GM18867 (cell line): ENCODE results near the gene PTMA.
"Not testable (repeated sequence)": the region's sequence is repeated elsewhere in the genome, so short reads cannot be mapped to it uniquely, and the experiment has no call there.

Source experiments
- ATAC-seq: cut with Tn5 transposase; IDR thresholded peaks from one replicate; pipeline ENCODE4 v1.9.1; 2021; ENCODE audit warnings: mild to moderate bottlenecking, moderate library complexity; ENCODE audit not compliant: unreplicated experiment

Gene PTMA

DNA sequence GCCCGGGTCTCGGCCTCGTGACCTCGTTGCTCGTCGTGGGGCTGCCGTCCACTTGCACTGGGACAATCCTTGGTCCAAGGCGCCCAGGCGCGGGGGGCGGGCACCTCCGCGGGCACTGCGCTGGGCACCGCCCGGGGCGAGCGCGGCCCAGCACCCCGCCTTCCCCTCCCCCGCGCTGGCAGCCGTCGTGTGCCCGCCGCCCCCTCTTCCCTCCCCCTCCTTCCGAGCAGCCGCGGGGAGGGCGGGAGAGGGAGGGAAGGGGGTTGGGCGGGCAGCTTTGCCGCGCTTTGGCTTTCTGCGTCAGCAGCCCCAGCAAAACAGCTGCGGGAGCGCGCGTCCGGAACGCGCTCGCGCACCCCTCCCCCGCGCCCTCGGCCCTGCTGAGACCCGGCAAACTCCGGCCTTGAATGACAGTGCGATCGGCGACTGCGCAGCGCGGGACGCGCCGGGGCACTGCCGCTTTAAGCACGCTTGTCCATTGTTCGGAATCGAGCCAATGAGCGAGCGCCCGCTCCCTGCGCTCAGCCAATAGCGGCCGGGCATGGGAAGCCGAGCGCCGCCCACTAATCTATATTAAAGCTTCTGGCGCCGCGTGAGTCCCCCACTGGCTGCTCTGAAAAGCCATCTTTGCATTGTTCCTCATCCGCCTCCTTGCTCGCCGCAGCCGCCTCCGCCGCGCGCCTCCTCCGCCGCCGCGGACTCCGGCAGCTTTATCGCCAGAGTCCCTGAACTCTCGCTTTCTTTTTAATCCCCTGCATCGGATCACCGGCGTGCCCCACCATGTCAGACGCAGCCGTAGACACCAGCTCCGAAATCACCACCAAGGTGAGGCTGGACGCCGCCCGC is at the start of gene PTMA:
Gene PTMA, plus strand, starts transcription at position 599 of the 846 bp plus-strand sequence. Its CDS starts 182 bp downstream, at position 781.
- ATAC-seq: peak; percentile 63

GRCh38 chr2:231660073-231660472 is 48.3 kb upstream of the PTMA start:
- not testable (repeated sequence) for ATAC-seq

DNA sequence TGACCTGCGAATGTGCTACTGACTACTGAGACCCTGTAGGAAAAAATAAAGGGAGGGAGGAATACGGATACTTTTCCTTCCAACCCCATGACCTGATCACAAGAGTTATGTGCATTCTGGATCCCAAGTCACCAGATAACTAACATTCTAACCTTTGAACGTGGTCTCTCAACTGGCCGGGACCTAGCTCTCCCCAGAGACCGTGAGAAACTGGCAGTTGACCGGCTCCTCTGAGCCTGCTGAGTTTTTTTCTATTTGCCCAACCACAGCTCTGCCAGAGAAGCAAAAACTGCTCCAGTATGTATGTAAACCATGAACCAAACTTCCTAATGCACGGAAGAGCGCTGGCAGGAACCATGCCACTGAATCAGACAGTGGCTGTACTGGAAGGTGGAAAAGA is 47.5 kb upstream of the PTMA start:
- no peak for ATAC-seq

DNA sequence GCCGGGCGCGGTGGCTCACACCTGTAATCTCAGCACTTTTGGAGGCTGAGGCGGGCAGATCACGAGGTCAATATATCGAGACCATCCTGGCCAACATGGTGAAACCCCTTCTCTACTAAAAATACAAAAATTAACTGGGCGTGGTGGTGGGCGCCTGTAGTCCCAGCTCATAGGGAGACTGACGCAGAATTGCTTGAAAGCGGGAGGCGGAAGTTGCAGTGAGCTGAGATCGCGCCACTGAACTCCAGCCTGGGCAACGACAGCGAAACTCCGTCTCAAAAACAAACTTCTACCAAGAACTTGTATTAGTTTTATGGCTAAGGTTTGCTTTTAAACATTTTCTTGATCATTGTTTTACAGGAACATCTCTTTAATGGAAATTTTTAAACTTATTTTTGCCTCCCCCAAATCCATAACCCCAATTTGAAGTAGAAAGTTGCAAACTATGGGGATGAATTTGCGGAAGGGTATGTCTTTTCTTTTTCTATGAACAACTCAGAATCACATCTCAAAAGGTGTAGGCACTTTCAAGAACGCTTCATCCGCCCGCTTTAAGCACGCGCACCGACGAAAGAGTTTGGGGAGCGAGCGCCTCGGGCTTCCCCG is 46.8 kb upstream of the PTMA start:
- ATAC-seq: no peak

- ATAC-seq: peak; percentile 76
These were observed 46.1 kb upstream of the PTMA start for GRCh38 chr2:231662028-231662810.

- no peak for ATAC-seq
These were observed 45.4 kb upstream of the PTMA start for GRCh38 chr2:231662811-231663457.

DNA sequence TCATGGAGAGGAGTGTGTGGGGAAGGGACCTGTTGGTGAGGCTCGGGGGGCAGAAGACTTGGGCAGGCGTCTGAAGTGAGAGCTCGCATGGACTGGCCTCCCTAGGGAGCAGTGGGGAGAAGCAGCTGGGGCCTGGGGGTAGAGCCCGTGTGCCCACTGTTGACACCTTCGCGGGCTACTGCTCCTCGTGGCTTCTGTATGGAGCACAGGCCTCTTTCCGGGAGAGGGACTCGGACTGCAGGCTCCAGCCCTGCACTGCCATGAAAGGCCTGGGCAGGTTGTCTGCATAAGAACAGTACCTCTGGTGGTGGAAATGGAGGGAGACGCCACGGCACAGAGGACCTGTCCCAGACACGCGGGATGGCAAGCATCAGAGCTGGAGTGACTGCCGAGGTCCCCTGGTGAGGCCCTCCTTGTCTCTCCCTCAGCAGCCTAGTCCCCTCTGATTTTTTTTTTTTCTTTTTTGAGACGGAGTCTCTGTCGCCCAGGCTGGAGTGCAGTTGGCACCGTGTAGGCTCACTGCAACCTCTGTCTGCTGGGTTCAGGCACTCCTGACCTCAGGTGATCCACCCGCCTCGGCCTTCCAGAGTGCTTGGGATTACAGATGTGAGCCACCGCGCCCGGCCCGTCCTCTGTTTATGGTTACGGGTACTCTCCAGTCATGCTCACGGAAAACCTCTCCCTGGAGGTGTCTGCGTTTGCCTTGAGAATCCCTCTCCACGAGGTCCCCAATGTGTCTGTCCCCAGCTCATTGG is 44.7 kb upstream of the PTMA start:
- no peak for ATAC-seq

GRCh38 chr2:231664727-231665126 is 43.6 kb upstream of the PTMA start:
- ATAC-seq: no peak

GRCh38 chr2:231665245-231666170 is 42.8 kb upstream of the PTMA start:
- no peak for ATAC-seq

DNA sequence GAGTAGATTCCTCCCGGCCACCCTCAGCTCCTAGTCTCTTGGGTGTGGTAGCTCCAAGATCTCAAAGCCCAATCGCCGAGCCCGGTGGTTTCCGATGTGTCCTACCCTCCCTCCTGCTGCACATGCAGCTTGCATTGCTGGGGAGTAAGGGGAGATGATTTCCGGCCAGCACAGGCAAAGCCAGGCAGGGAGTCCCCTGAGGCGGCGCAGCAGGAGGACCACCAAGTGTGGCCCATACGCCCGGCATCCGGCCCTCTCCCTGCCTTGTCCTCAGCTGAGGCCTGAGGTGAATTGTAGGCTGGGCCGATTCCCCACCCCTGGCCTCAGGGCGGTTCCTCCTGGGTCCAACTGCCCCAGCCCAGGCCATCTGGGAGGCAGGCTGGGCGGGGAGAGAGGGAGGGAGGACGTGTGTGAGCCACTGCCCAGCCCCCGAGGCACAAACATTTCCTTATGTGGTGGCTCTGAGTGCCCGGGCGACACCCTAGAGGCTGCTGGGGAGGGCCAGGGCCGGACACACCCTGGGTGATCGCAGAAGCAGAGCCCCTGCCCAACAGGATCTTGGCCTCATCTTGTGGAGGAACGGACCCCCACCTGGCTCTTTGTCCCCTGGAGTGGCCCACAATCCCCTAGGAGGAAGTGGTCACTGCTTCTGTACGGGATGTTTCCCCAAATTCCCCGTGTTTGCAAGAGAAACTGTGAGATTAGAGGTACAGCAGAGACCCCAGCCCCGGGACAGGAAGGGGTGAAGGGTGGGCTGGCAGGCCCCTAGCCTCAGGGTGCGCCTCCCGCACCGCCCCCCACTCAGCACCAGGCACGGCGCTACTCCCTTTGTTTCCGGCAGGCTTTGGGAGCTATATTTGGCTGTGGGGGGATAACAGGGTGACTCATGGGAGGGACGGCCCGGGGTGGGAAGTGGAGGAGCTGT is 41.9 kb upstream of the PTMA start:
- peak; percentile 44 for ATAC-seq

GRCh38 chr2:231667096-231667427 is 41.3 kb upstream of the PTMA start:
- no peak for ATAC-seq

GRCh38 chr2:231667496-231667895 is 40.8 kb upstream of the PTMA start:
- ATAC-seq: no peak

- no peak for ATAC-seq
These were observed 39.3 kb upstream of the PTMA start for GRCh38 chr2:231668981-231669380.

DNA sequence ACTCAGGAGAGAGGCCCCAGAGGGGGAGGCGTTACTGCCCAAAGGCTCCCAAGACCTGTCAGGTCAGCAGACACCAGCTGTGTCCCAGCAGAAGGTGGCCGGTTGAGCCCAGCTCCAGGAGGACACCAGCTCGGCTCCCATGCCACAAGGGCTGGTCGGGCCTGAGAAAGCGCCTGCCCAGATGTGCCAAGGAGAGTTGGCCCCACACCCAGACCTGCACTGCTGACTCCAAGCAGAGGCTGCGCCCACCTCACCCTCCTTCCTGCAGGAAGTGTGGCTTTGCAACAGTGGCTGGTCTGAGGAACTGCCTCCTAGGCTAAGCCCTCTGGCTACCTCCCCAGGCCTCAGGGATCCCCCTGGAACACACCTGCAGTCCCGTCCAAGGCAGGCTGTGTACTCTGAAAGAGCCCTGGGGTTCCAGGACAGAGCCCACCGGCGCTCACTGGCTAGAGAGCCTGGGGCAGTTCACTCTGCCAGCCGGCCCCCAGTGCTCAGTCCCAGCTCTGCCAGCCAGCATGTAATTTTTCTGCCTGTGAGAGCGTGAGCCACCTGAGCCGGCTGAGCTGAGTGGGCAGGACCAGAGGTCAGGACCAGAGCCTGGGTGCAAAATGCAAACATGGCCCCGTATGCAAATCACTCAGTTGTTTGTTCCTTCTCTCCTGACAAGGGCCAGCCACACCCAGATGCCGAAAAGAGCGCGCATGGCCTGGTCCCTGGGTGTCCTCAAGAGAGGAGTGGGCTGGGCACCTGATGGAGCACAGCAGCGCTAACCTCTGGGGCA is 36.9 kb upstream of the PTMA start:
- ATAC-seq: peak; percentile 55

- ATAC-seq: peak; percentile 34
These were observed 35.5 kb upstream of the PTMA start for GRCh38 chr2:231672617-231673347.

DNA sequence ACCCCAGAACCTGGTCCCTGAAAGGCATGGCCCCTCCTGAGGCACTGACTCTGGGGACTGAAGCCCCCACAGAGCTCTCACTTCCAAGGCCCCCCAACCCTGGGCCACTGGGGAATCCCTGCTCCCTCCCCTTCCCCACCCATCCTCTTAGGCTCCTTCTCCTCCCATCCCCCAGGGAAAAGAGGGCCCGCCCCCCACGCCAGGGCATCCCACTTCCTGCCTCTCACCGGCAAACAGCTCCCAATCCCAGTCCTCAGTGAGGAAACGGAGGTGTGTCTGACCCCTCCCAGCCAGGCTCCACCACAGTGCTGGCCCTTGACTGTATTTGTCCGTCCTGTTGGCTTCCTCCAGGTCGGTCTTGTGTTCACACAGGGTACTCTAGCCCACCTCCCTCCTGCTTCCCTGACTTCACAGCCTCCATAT is 35.0 kb upstream of the PTMA start:
- no peak for ATAC-seq
